Sigmoid colon (tissue), 7 donors: ENCODE measurements around the gene ADD1. TPM values are rescaled to one million over a fixed set of nuclear protein-coding genes. Genes with fewer than 3 reads are reported as not detected.

Source experiments
- DNase-seq: peaks from one replicate; pipeline ENCODE4 v3.0.0-alpha.2; 2019
- H3K27ac ChIP-seq, 4 donors: fragments of 200-600 bp; sonication (generic); one replicate each; pipeline ENCODE4 v1.5.1; 2016 to 2019; ENCODE audit warnings: mild to moderate bottlenecking in 1 of 4
- H3K27me3 ChIP-seq, 3 donors: fragments of 200-600 bp; sonication (generic); one replicate each; pipeline ENCODE4 v1.5.1; 2019; ENCODE audit warnings: mild to moderate bottlenecking in 1 of 3
- H3K36me3 ChIP-seq, 4 donors: fragments of 200-600 bp; sonication (generic); one replicate each; pipeline ENCODE4 v1.5.1; 2016 to 2019
- H3K4me1 ChIP-seq, 4 donors: fragments of 200-600 bp; sonication (generic); one replicate each; pipeline ENCODE4 v1.5.1; 2017 to 2019
- H3K4me3 ChIP-seq, 4 donors: fragments of 200-600 bp; sonication (generic); one replicate each; pipeline ENCODE4 v1.5.1; 2017 to 2019; ENCODE audit warnings: mild to moderate bottlenecking in 2 of 4, moderate library complexity in 1 of 4
- H3K9me3 ChIP-seq, 4 donors: fragments of 200-600 bp in 3 of 4; sonication (generic) in 3 of 4; one replicate each; pipeline versions ENCODE4 v1.5.1 to v1.6.1; 2013 to 2019
- EP300 ChIP-seq, 4 donors: sonication (generic); formaldehyde crosslinking; IDR thresholded peaks; one replicate each; pipeline ENCODE4 v1.6.1; 2017; ENCODE audit warnings: antibody characterized with exemption in 4 of 4
- POLR2A ChIP-seq, 2 donors: fragments of 450-650 bp; IDR thresholded peaks; one replicate each; pipeline ENCODE4 v1.6.1; 2016; ENCODE audit warnings: antibody characterized with exemption in 2 of 2, mild to moderate bottlenecking in 2 of 2, moderate library complexity in 2 of 2
- POLR2AphosphoS5 ChIP-seq, 4 donors: sonication (generic); formaldehyde crosslinking; IDR thresholded peaks; one replicate each; pipeline ENCODE4 v1.6.1; 2017; ENCODE audit warnings: antibody characterized with exemption in 4 of 4
- WGBS, 2 donors: extraction: QIAGEN DNeasy Blood & Tissue Kit; methylation state at CpG; one replicate each; pipeline ENCODE4 v1.1.7; 2013; 5-methylcytosine and 5-hydroxymethylcytosine counted together
- intact Hi-C: fragments of 100-400 bp; cut with DNase I; formaldehyde crosslinking; loops from one replicate; pipeline ENCODE4 v1.15.1; 2023
- polyA plus RNA-seq, 3 donors: library from polyadenylated mRNA; stranded (reverse); fragments of 200-250 nt; gene quantifications; one replicate each; pipeline ENCODE4 v1.2.3, GENCODE V29; 2013
- total RNA-seq, 4 donors: library from RNA; depleted of rRNA; stranded (reverse); fragments of >200 nt; gene quantifications; one replicate each; pipeline ENCODE4 v1.1.0, GENCODE V29; 2016
- TF ChIP-seq, protein P1 (sequence below), 4 experiments: fragments of 450-650 bp in 3 of 4; fragments of 200-600 bp in 1 of 4; IDR thresholded peaks; one replicate each; pipeline ENCODE4 v1.5.1; 2016 to 2019; ENCODE audit warnings: antibody characterized with exemption in 4 of 4, mild to moderate bottlenecking in 3 of 4, moderate library complexity in 2 of 4
- donor health status: healthy with polysubstance abuse.
- donor health status: Bipolar disorder and iron deficiency.
- donor health status: healthy.

Gene ADD1
- total and polyA plus RNA-seq, 7 donors: 113 to 378 (median 166) TPM

DNA sequence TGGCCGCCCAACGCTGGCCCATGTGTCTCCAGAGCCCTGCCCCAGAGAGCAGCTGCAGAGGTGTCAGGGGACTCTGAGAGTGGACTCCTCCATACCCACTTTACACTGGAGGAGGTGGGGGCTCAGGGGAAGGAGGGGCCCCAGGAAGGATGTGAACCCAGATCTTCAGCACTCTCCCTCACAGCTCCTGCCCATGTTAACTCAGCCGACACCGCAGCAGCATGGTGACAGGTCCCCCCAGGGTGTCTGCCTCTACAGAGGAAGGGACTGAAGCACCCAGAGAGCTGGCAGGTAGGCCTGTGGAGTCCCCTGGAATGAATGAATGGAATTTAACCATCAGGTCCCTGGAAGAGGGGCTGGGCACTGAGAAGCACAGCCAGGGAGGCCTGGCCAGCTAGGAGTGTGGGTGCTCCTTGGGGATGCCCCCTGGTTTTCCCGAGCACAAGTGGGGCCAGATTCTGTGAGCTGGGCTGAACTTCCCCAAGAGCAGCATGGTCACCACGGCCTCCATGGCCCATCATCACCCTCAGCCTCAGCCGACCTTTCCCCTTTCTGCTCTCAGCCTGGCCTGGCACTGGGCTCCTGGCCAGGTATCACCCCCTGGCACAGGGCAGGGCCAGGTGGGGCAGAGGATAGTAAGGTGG is 28.9 kb upstream of the ADD1 start:
- Histone ChIP-seq H3K4me1 (peaks cover 0 to 36% (median 31%) of the 10 kb centered on the region in 4 donors), H3K27ac (no peak overlapping the region), H3K9me3 (no peaks in the 10 kb centered on the region), H3K36me3 (no peaks in the 10 kb centered on the region), H3K27me3 (no peaks in the 10 kb centered on the region), H3K4me3 (no peak overlapping the region)
- TF ChIP-seq EP300 (IDR thresholded peaks at IDR 0.05): no peak
- TF ChIP-seq, protein P1, sequence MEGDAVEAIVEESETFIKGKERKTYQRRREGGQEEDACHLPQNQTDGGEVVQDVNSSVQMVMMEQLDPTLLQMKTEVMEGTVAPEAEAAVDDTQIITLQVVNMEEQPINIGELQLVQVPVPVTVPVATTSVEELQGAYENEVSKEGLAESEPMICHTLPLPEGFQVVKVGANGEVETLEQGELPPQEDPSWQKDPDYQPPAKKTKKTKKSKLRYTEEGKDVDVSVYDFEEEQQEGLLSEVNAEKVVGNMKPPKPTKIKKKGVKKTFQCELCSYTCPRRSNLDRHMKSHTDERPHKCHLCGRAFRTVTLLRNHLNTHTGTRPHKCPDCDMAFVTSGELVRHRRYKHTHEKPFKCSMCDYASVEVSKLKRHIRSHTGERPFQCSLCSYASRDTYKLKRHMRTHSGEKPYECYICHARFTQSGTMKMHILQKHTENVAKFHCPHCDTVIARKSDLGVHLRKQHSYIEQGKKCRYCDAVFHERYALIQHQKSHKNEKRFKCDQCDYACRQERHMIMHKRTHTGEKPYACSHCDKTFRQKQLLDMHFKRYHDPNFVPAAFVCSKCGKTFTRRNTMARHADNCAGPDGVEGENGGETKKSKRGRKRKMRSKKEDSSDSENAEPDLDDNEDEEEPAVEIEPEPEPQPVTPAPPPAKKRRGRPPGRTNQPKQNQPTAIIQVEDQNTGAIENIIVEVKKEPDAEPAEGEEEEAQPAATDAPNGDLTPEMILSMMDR (IDR thresholded peaks at IDR 0.05): no peak
- no peak for TF ChIP-seq POLR2AphosphoS5 (IDR thresholded peaks at IDR 0.05)
- TF ChIP-seq POLR2A (IDR thresholded peaks at IDR 0.05): no peak
- DNase-seq: no peak
- whole genome bisulfite sequencing, 2 donors: 79 to 80% methylated on average over 7 of the region's 7 CpGs
- intact Hi-C loops: no loop called here

DNA sequence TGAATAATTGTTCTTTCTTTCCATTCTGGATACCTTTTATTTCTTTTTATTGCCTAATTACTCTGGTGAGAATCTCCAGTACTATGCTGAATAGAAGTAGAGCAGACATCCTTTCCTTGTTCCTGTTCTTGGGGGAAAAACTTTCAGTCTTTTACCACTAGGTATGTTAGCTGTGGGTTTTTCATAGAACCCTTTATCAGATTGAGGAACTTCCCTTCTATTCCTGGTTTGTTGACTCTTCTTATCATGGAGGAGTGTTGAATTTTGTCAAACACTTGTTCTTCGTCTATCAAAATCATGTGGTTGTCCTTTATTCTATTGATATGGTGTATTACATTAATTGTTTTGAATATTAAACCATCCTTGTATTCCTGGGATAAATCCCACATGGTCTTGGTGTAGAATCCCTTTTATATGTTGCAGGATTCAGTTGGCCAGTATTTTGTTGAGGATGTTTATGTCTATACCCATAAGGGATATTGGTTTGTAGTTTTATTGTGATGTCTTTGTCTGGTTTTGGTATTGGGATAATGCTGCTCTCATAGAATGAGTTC is 27.2 kb upstream of the ADD1 start:
- WGBS, 2 donors: 67 to 71% methylated on average over 1 of the region's 1 CpG
- no peaks in the 10 kb centered on the region for H3K9me3 ChIP-seq
- intact Hi-C loops: no loop called here
- H3K4me3 ChIP-seq: no peak overlapping the region
- H3K27ac ChIP-seq: no peak overlapping the region
- no peaks in the 10 kb centered on the region for H3K27me3 ChIP-seq
- DNase-seq: no peak
- TF ChIP-seq POLR2A (IDR thresholded peaks at IDR 0.05): no peak
- no peak for TF ChIP-seq POLR2AphosphoS5 (IDR thresholded peaks at IDR 0.05)
- TF ChIP-seq, protein P1 (IDR thresholded peaks at IDR 0.05): no peak
- no peak for TF ChIP-seq EP300 (IDR thresholded peaks at IDR 0.05)
- H3K4me1 ChIP-seq: peaks cover 0 to 27% (median 19%) of the 10 kb centered on the region in 4 donors
- peaks cover 0 to 6% (median 0%) of the 10 kb centered on the region in 4 donors for H3K36me3 ChIP-seq

- DNase-seq: no peak
- intact Hi-C loops: no loop called here
- Histone ChIP-seq H3K27ac (no peak overlapping the region), H3K36me3 (peaks cover 0 to 6% (median 0%) of the 10 kb centered on the region in 4 donors), H3K4me3 (peak overlapping the region in 1 of 4 donors; percentile 62), H3K9me3 (no peaks in the 10 kb centered on the region), H3K4me1 (peaks cover 0 to 22% (median 14%) of the 10 kb centered on the region in 4 donors), H3K27me3 (no peaks in the 10 kb centered on the region)
- TF ChIP-seq POLR2A (IDR thresholded peaks at IDR 0.05): no peak
- 73 to 90% methylated on average over 4 of the region's 4 CpGs for WGBS, 2 donors
These were observed 26.5 kb upstream of the ADD1 start for GRCh38 chr4:2817137-2817536.

DNA sequence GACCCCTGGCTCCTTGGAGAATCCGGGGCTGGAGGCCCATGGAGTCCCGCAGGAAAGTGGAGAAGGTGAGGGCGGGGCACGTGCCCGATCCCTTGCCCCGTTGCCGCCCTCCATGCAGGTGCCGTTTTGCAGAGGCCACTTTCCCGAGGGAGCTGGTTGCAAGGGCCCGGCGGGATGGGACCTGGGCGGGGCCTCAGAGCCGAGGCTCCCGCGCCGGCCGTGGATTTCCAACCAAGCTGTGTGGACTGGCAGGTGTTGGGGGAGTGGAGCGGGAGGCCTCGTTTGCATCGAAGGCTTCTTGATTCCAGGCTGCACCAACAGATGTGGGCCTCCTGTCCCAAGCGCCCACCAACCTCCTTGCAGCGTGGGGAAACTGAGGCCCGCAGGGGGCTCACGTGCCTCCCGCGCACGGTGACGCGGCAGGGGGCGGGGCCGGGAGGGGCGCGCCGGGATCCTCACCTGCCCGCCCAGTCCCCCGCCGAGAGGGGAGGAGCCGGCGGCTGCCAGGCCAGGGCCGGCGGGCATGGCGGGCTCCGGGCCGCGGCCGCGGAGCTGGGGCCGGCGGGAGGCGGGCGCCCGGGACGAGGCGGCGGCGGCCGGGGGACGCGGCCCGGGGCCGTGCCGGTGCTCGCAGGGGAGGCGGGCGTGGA is 25.8 kb upstream of the ADD1 start:
- H3K9me3 ChIP-seq: no peaks in the 10 kb centered on the region
- H3K36me3 ChIP-seq: peaks cover 0 to 11% (median 0%) of the 10 kb centered on the region in 4 donors
- H3K4me1 ChIP-seq: peaks cover 0 to 22% (median 14%) of the 10 kb centered on the region in 4 donors
- no peak for TF ChIP-seq EP300 (IDR thresholded peaks at IDR 0.05)
- no peak for TF ChIP-seq POLR2AphosphoS5 (IDR thresholded peaks at IDR 0.05)
- no peak for TF ChIP-seq POLR2A (IDR thresholded peaks at IDR 0.05)
- TF ChIP-seq, protein P1 (IDR thresholded peaks at IDR 0.05): no peak
- no peak for DNase-seq
- peak overlapping the region; percentile 37 to 62 (median 56) for H3K4me3 ChIP-seq
- intact Hi-C loops: no loop called here
- peak overlapping the region in 2 of 4 donors; percentile 56 to 61 for H3K27ac ChIP-seq
- 3 to 21% methylated on average over 65 of the region's 65 CpGs for WGBS, 2 donors
- H3K27me3 ChIP-seq: no peaks in the 10 kb centered on the region

- 1 to 16% methylated on average over 54 of the region's 54 CpGs for WGBS, 2 donors
- H3K4me1 ChIP-seq: peaks cover 0 to 22% (median 14%) of the 10 kb centered on the region in 4 donors
- peak overlapping the region; percentile 37 to 62 (median 56) for H3K4me3 ChIP-seq
- no peaks in the 10 kb centered on the region for H3K27me3 ChIP-seq
- DNase-seq: no peak
- H3K27ac ChIP-seq: peak overlapping the region in 3 of 4 donors; percentile 41 to 61 (median 56)
- peaks cover 0 to 17% (median 0%) of the 10 kb centered on the region in 4 donors for H3K36me3 ChIP-seq
- TF ChIP-seq EP300 (IDR thresholded peaks at IDR 0.05) (no peak), POLR2A (IDR thresholded peaks at IDR 0.05) (no peak), POLR2AphosphoS5 (IDR thresholded peaks at IDR 0.05) (no peak)
- TF ChIP-seq, protein P1 (IDR thresholded peaks at IDR 0.05): no peak
- intact Hi-C loops: no loop called here
- no peaks in the 10 kb centered on the region for H3K9me3 ChIP-seq
These were observed 25.2 kb upstream of the ADD1 start for GRCh38 chr4:2818351-2818939.
